Measurements from ENCODE around the gene ASIP.
"Not testable (repeated sequence)": the region's sequence is repeated elsewhere in the genome, so short reads cannot be mapped to it uniquely, and the experiment has no call there.

Gene ASIP

GRCh38 chr20:34240693-34241615 lies at the start of gene ASIP:
Gene ASIP, plus strand, starts transcription at chr20:34241423. Its CDS starts 18,952 bp downstream, at chr20:34260375.
- Histone ChIP-seq H3K27me3 (ENCODE audit: insufficient read depth, low read depth, severe bottlenecking) (no peaks in the 10 kb centered on the region), H3K9me3 (ENCODE audit: severe bottlenecking) (peaks cover 3% of the 10 kb centered on the region), H3K4me3 (ENCODE audit: low read depth, low read length) (no peak within 1 kb of the TSS), H3K27ac (no peak within 1 kb of the TSS), H3K36me3 (no peaks in the 10 kb centered on the region)
- TF ChIP-seq, protein P1, sequence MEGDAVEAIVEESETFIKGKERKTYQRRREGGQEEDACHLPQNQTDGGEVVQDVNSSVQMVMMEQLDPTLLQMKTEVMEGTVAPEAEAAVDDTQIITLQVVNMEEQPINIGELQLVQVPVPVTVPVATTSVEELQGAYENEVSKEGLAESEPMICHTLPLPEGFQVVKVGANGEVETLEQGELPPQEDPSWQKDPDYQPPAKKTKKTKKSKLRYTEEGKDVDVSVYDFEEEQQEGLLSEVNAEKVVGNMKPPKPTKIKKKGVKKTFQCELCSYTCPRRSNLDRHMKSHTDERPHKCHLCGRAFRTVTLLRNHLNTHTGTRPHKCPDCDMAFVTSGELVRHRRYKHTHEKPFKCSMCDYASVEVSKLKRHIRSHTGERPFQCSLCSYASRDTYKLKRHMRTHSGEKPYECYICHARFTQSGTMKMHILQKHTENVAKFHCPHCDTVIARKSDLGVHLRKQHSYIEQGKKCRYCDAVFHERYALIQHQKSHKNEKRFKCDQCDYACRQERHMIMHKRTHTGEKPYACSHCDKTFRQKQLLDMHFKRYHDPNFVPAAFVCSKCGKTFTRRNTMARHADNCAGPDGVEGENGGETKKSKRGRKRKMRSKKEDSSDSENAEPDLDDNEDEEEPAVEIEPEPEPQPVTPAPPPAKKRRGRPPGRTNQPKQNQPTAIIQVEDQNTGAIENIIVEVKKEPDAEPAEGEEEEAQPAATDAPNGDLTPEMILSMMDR (IDR thresholded peaks at IDR 0.05; ENCODE audit: low read depth, low read length): no peak
- no peak for DNase-seq

DNA sequence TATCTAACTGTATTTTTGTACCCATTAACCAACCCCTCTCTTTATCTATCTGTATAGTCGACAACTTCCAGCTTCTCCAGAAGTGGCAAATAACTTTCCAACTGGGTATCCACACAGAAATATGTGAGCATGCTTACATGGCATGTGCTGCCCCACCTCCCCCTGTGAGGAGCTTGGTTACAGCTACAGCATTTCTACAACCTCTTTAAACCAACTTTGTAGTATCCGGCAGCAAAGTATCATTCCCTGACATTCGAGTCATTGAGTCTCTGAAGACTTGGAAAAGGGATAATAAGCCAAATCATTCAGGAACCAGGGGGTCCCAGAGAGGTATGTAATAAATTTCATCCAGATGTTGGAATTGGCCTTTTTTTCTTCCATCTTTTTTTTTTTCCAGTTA lies 48.2 kb upstream of the ASIP start:
- DNase-seq: no peak
- Histone ChIP-seq H3K4me3 (ENCODE audit: low read depth, low read length) (no peak overlapping the region), H3K9me3 (ENCODE audit: severe bottlenecking) (no peaks in the 10 kb centered on the region), H3K27me3 (ENCODE audit: insufficient read depth, low read depth, severe bottlenecking) (no peaks in the 10 kb centered on the region), H3K36me3 (no peaks in the 10 kb centered on the region), H3K27ac (no peak overlapping the region)
- TF ChIP-seq, protein P1 (IDR thresholded peaks at IDR 0.05; ENCODE audit: low read depth, low read length): no peak

DNA sequence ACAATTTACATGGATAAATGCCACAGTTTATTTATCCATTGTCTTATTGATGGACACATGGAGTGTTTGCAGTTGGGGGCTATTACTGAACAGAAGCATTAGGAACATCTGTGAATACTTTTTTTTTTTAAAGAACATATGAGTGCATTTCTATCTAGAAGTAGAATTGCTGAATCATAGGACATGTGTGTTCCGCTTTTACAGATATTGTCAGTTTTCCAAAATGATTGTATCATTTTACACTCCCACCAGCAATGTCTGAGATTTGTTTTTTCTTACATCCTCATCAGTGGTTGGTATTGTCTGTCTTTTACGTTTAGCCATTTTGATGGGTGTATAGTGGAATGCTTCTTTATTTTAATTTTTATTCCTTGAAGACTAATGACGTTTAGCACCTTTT lies 42.0 kb upstream of the ASIP start:
- H3K27ac ChIP-seq: no peak overlapping the region
- DNase-seq: no peak
- no peaks in the 10 kb centered on the region for H3K36me3 ChIP-seq
- no peak overlapping the region for H3K4me3 ChIP-seq (ENCODE audit: low read depth, low read length)
- no peaks in the 10 kb centered on the region for H3K9me3 ChIP-seq (ENCODE audit: severe bottlenecking)
- TF ChIP-seq, protein P1 (IDR thresholded peaks at IDR 0.05; ENCODE audit: low read depth, low read length): no peak
- H3K27me3 ChIP-seq (ENCODE audit: insufficient read depth, low read depth, severe bottlenecking): no peaks in the 10 kb centered on the region

- Histone ChIP-seq H3K27ac (no peak overlapping the region), H3K27me3 (ENCODE audit: insufficient read depth, low read depth, severe bottlenecking) (no peaks in the 10 kb centered on the region), H3K9me3 (ENCODE audit: severe bottlenecking) (no peaks in the 10 kb centered on the region), H3K4me3 (ENCODE audit: low read depth, low read length) (no peak overlapping the region), H3K36me3 (no peaks in the 10 kb centered on the region)
- DNase-seq: no peak
- TF ChIP-seq, protein P1 (IDR thresholded peaks at IDR 0.05; ENCODE audit: low read depth, low read length): no peak
Measured at GRCh38 chr20:34200023-34200422, 41.2 kb upstream of the ASIP start.

GRCh38 chr20:34201531-34201930 lies 39.7 kb upstream of the ASIP start:
- Histone ChIP-seq H3K4me3 (ENCODE audit: low read depth, low read length) (no peak overlapping the region), H3K36me3 (no peaks in the 10 kb centered on the region), H3K27ac (no peak overlapping the region), H3K27me3 (ENCODE audit: insufficient read depth, low read depth, severe bottlenecking) (no peaks in the 10 kb centered on the region), H3K9me3 (ENCODE audit: severe bottlenecking) (no peaks in the 10 kb centered on the region)
- TF ChIP-seq, protein P1 (IDR thresholded peaks at IDR 0.05; ENCODE audit: low read depth, low read length): no peak
- DNase-seq: no peak

- H3K4me3 ChIP-seq (ENCODE audit: low read depth, low read length); H3K36me3 ChIP-seq; H3K27me3 ChIP-seq (ENCODE audit: insufficient read depth, low read depth, severe bottlenecking); H3K9me3 ChIP-seq (ENCODE audit: severe bottlenecking); H3K27ac ChIP-seq; DNase-seq: not testable (repeated sequence)
Measured at GRCh38 chr20:34205172-34205880, 35.9 kb upstream of the ASIP start.
